Dedifferentiated amniotic fluid mesenchymal stem cell (primary cell): Measurements from ENCODE around the gene NAA16.
"Not testable (repeated sequence)": the region's sequence is repeated elsewhere in the genome, so short reads cannot be mapped to it uniquely, and the experiment has no call there.

ENCODE experiments used
- DNase-seq: peaks from one replicate; pipeline ENCODE4 v3.0.0-alpha.2; 2016; ENCODE audit errors: extremely low spot score

The NAA16 gene

DNA sequence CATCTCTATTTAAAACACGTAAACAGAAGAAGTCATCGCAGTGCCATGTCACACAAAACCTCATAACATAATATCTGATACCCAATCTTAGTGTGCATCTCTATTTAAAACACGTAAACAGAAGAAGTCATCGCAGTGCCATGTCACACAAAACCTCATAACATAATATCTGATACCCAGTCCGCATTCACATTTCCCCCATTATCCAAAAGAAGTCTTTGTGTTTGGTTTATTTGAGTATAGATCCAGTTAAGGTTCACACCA is 45.2 kb downstream of the NAA16 start:
- not testable (repeated sequence) for DNase-seq

DNA sequence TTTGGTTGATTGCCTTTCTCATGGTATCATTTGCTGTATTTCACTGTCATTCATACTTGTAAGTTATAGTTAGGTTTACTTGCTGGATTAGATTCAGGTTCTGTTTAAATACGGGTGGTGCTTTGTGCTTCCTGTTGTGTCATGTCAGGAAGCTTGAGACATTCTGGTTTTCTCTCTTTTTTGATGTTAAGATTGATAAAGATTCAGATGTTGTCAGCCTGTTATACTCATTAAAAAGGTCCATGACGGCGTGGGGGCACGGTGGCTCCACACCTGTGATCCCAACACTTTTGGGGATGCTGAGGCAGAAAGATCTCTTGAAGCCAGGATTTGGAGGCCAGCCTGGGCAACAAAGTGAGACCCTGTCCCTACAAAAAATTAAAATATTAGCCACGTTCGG is 45.7 kb downstream of the NAA16 start:
- DNase-seq: no peak

DNA sequence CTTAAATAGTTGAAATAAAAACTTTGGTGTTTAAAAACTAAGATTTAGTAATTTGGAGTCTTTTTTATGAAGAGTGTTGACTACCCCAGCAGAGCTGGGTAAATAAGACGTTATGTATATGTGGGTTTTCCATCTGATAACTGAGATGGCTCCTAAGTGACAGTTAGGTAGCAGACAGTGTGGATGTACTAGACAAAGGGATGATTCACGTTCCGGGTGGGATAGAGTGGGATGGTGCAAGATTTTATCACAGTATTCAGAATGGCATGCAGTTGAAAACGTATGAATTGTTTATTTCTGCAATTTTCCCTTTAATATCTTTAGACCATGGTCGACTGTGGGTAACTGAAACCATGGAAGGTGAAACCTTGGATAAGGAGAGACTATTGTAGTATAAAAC is 50.4 kb downstream of the NAA16 start:
- DNase-seq: no peak

DNA sequence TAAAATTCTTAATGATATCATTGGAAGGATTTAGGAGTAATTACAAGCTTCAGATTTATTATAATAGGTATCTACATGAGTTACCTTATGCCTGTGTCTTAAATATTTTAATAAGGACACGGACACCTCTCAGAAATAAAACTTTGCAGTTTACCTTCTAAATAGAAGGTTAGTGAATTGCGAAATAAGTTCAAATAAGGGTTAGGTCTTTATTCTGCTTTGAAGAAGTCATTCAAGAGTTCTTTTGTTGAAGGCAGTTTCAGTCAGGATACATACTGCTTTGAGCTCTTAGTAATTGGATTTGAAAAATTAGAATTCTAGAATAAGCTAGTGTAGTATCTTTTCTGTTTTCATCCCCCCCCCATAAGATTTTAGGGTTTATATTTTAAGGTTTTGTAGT is 53.0 kb downstream of the NAA16 start:
- DNase-seq: no peak

GRCh38 chr13:41365631-41366030 is 54.6 kb downstream of the NAA16 start:
- no peak for DNase-seq

DNA sequence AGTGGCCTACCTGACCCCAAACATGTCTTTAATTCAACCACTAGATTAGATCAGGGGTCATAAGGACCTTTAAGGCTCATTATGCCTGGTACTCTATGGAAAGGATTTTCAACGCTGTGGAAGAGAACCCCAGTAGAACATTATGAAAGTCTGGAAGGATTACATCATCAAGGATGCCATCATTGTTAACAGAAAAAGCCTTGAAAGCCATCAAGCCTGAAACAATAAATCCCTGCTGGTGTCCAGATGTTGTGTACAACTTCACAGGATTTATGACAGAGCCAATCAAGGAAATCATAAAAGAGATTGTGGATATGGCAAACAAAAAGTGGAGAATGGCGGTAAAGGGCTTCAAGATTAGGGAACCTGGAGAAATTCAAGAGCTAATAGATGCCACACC is 59.7 kb downstream of the NAA16 start:
- no peak for DNase-seq

GRCh38 chr13:41377446-41377845 is 66.4 kb downstream of the NAA16 start:
- no peak for DNase-seq

- no peak for DNase-seq
Measured at GRCh38 chr13:41382431-41382830, 71.4 kb downstream of the NAA16 start.

DNA sequence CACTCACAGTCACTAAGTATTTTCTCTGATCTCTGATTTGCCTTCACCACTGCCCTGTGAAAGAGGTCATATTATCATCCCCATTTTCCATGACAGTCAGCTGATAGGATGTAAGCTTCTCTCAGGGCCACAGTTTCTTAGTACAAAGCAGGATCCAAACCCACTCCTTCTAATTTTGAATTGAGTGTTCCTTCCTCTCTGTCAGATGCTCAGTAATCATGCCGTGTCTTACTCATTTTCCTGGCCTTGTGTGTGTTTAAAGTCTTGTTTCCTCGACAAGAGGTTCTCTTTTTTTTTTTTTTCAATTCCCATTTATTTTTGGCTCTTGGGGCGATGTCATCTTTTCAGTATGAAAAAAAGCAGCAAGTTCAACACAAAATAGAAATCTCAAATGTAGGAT is 72.3 kb downstream of the NAA16 start:
- no peak for DNase-seq

DNA sequence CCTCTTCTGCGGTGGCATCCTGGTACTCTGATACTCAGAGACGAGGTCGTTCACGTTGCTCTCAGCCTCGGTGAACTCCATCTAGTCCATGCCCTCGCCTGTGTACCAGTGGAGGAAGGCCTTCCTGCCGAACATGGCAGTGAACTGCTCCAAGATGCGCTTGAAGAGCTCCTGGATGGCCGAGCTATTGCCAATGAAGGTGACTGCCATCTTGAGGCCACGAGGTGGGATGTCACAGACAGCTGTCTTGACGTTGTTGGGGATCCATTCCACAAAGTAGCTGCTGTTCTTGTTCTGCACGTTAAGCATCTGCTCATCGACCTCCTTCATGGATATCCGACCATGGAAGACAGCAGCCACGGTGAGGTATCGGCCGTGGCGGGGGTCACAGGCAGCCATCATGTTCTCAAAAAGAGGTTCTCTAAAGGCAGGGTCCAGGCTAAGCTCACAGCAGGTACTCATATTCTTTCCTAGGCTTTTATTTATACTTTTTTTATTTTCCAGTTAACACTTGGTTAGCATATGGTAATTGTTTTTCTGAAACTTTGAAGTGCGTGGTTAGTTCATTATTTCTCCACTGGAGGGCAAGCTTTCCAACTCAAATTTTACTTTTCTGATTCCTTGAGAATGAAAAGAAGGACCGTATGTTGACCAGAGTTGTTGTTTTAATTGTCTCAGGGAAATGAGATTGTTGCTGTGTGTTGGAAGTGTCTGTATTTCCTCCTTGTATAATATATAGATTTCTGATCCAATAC is 73.9 kb downstream of the NAA16 start:
- no peak for DNase-seq

DNA sequence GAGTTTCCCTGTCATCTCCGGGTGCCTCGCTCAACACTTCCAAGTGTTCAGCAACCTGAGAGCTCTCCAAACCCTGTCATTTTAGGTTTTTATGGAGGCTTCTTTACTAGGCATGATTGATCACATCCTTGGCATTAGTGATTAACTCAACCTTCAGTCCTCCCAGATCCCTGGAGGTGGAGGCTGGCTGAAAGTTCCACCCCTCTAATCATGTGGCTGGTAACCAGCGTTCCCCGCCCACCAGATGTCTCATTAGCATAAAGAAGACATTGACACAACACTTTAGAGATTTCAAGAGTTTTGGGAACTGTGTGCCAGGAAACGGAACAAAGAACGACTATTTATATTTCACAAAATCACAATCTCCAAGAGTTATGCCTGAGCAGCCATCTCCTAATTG is 75.1 kb downstream of the NAA16 start:
- no peak for DNase-seq

DNA sequence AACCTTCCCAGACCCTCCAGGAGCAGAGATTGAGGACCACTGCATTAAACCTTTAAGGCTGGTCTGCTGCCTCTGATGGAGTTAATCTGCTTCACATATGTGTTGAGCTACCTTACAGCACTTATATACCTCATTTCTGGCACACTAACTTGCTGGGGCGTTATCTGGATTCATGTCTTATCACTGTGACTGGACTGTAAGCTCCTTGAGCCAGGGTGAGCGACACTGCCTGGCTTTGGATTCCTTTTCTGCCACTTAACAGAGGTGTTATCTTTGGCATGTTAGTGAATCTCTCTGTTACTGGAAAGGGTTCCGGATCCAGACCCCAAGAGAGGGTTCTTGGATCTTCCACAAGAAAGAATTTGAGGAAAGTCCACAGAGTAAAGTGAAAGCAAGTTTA is 76.5 kb downstream of the NAA16 start:
- no peak for DNase-seq

DNA sequence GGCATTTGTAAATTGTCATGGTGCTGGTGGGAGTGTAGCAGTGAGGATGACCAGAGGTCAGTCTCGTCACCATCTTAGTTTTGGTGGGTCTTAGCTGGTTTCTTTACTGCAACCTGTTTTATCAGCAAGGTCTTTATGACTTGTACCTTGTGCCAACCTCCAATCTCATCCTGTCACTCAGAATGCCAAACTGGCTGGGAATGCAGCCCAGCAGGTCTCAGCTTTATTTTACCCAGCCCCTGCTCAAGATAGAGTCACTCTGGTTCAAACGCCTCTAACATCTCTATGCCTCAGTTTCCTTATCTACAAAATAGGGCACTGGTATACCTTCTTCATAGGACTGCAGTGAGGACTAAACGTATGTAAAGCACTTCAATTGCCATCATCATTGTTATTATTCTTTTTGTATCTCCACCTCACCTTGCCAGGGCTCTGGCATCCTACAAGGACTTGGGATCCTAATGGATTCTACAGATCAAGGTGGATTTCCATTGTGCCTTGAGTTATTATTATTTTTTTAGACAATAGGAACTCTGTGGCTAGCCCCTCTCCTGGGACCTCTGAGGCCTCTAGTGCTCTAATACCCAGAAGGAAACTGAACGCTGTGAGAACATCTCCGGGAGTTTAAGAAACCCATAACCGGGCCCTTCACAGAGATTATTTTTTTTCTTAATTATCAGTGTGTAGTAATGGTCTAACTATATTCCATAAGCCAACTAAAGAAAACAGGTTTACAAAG is 77.2 kb downstream of the NAA16 start:
- DNase-seq: no peak

DNA sequence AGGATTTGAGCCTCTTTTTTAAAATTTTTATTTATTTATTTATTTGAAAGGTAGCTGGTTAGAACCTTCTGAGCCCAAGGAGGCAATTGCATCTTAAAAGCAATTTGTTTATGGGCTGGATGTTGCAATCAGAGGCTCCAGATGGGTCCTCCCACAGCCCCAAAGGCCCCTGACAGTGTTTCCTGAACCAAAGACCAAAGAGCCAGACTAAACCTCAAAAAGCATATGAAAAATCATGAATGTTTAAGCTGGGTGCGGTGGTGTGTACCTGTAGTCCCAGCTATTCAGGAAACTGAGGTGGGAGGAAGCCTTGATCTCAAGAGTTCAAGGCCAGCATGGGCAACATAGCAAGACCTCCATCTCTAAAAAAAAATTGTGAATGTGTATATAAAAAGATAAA is 78.5 kb downstream of the NAA16 start:
- no peak for DNase-seq

DNA sequence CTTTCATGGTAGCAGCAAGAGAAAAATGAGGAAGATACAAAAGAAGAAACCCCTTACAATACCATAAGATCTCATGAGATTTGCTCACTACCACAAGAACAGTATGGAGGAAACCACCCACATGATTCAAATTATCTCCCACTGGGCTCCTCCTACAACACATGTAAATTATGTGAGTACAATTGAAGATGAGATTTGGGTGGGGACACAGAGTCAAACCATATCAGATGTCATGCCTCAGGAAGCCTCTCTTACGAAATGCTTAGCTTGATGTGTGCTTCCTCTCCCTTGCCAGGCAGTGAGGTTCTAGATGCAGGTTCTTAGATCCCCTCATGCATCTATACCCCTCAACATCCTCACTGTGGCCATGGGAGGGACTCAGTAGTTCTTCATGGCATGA is 83.1 kb downstream of the NAA16 start:
- no peak for DNase-seq

- DNase-seq: peak; percentile 3
Measured at GRCh38 chr13:41398494-41399170, 87.6 kb downstream of the NAA16 start.

DNA sequence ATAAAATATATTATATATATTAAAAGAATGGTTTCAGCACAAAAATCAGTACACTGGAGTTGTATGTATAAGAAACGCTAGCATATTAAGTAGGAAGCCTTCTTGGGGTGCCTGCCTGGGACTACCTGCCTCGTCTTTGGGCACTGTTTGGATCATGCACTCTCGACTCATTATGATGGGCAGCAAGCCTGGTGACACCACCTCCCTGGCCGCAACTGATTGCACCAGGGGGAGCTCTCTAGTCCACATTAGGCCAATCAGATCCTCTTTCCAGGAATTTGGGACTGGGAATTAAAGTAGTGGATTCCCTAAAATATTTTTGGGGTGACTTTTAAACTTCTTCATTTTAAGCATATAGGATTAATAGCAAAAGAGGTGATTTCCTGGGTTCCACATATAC is 90.3 kb downstream of the NAA16 start:
- DNase-seq: no peak

DNA sequence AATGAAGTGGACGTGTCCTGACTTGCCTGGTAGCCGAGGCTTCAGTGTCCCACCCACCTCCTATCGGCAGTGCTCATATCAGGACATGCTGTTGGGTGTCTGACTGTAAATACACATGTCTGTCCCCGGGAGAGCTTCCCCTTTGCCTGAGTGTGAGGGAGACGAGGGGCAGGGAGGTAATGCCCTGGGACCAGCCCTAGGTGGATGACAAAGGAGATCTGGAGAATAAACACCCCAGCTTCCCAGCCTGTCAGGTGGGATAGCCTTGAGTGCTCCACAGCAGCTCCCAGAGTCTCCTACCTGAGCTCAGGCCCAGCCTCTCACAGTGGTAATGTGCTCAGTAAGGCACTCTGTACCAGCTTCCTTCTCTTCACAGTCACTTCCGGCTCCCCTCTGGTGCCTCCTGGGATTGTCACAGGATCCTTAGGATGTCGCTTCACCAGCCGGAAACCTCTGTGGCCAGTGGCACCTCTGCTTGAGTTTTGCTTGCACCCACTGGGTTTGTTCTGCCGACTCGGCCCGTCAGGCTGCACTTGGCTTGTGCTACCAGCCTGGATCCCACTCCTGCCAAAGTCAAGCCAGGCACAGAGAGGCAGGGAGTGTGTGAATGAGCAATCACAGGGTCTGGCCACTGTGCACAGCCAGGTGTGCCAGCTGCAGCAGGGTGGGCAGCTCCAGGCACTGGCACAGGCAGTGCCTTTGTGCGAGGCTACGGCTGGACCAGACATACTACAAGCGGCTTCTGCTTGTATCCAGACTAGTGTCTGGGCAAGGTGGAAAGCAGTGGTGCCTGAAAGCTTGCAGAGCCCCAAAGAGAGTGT is 91.8 kb downstream of the NAA16 start:
- DNase-seq: no peak

- no peak for DNase-seq
Measured at GRCh38 chr13:41403983-41404382, 92.9 kb downstream of the NAA16 start.

DNA sequence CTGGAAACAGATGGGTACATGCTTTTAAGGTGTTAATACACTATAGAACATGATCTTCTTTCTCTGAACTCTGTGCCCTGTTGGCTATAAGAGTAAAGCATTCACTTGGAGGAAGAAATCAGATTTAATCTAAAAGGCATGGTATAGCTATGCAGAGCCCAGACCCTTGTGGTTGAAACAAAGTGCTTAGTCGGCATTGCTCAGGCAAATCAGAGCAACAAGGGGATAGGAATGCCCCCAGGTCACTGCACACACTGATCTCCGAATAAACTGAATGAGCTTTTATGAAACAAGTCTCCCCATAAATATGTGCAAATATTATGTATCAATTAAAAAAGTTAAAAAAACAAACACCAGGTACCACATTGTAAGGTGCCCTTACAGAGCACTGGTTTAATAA is 94.3 kb downstream of the NAA16 start:
- DNase-seq: no peak

DNA sequence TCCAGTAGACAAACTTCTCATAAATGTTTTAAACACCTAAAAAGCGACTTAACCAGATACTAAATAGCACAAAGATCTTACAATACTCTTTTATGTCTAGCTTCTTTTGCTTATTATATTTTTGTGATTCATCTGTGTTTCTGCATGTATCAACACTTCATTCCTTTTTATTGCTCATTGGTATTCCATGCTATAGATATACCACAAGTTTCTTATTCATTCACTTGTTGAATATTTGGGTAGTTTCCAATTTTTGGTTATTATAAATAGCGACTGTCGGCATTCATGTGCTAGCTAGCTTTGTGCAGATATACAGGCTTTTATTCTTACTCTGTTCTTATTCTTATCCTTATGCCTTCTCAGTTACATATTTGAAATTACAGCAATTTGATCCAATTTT is 96.3 kb downstream of the NAA16 start:
- no peak for DNase-seq

GRCh38 chr13:41408121-41408520 is 97.1 kb downstream of the NAA16 start:
- no peak for DNase-seq
